Subcutaneous abdominal adipose tissue (tissue), 5 donors: ENCODE data around the gene PXT1.

Experiments used
- H3K27ac ChIP-seq: one replicate; pipeline ENCODE4 v1.7.0; 2013; ENCODE audit warnings: low read depth, mild to moderate bottlenecking, inconsistent platforms, low read length, moderate library complexity
- H3K27me3 ChIP-seq, 5 donors: one replicate each; pipeline ENCODE4 v1.7.0; 2013; ENCODE audit warnings: low read length in 5 of 5, inconsistent platforms in 1 of 5; ENCODE audit not compliant: control insufficient read depth in 5 of 5, insufficient read depth in 4 of 5
- H3K36me3 ChIP-seq, 5 donors: one replicate each; pipeline ENCODE4 v1.7.0; 2013; ENCODE audit warnings: low read length in 5 of 5; ENCODE audit not compliant: control insufficient read depth in 5 of 5, insufficient read depth in 5 of 5
- H3K4me1 ChIP-seq, 5 donors: one replicate each; pipeline ENCODE4 v1.7.0; 2013; ENCODE audit warnings: low read length in 5 of 5, mild to moderate bottlenecking in 3 of 5, moderate library complexity in 1 of 5; ENCODE audit not compliant: control insufficient read depth in 5 of 5, insufficient read depth in 5 of 5
- H3K4me3 ChIP-seq, 5 donors: one replicate each; pipeline ENCODE4 v1.7.0; 2013; ENCODE audit warnings: low read length in 5 of 5, low read depth in 1 of 5
- H3K9ac ChIP-seq, 5 donors: one replicate each; pipeline ENCODE4 v1.7.0; 2013; ENCODE audit warnings: low read length in 5 of 5, mild to moderate bottlenecking in 4 of 5, moderate library complexity in 3 of 5
- H3K9me3 ChIP-seq, 5 donors: one replicate each; pipeline ENCODE4 v1.7.0; 2013; ENCODE audit warnings: low read length in 5 of 5; ENCODE audit not compliant: control insufficient read depth in 5 of 5
- donor health status: healthy.
- donor health status: healthy.
- donor health status: healthy.
- donor health status: healthy.
- donor health status: healthy.

The PXT1 gene

GRCh38 chr6:36382976-36383375, 59.7 kb downstream of the PXT1 start:
- Histone ChIP-seq H3K27ac (no peak overlapping the region), H3K27me3 (peaks cover 0 to 9% (median 0%) of the 10 kb centered on the region in 5 donors), H3K9me3 (no peaks in the 10 kb centered on the region)

GRCh38 chr6:36381502-36382389, 60.9 kb downstream of the PXT1 start:
- no peaks in the 10 kb centered on the region for H3K9me3 ChIP-seq
- H3K4me3 ChIP-seq: no peak overlapping the region
- peaks cover 0 to 10% (median 7%) of the 10 kb centered on the region in 5 donors for H3K4me1 ChIP-seq
- H3K27ac ChIP-seq: no peak overlapping the region
- H3K36me3 ChIP-seq: no peaks in the 10 kb centered on the region
- H3K9ac ChIP-seq: no peak overlapping the region
- peaks cover 0 to 6% (median 0%) of the 10 kb centered on the region in 5 donors for H3K27me3 ChIP-seq

More at GRCh38 chr6:36382976-36383375, 59.7 kb downstream of the PXT1 start:
- no peak overlapping the region for H3K9ac ChIP-seq
- H3K4me3 ChIP-seq: no peak overlapping the region
- peaks cover 0 to 23% (median 20%) of the 10 kb centered on the region in 5 donors for H3K4me1 ChIP-seq
- no peaks in the 10 kb centered on the region for H3K36me3 ChIP-seq

- Histone ChIP-seq H3K9me3 (no peaks in the 10 kb centered on the region), H3K27ac (no peak overlapping the region), H3K36me3 (no peaks in the 10 kb centered on the region), H3K4me3 (no peak overlapping the region), H3K4me1 (peaks cover 0 to 5% (median 4%) of the 10 kb centered on the region in 5 donors), H3K27me3 (peaks cover 0 to 3% (median 0%) of the 10 kb centered on the region in 5 donors), H3K9ac (no peak overlapping the region)
Observed at GRCh38 chr6:36380166-36380565, 62.5 kb downstream of the PXT1 start.

GRCh38 chr6:36378936-36379335, 63.7 kb downstream of the PXT1 start:
- peaks cover 0 to under 1% (median 0%) of the 10 kb centered on the region in 5 donors for H3K27me3 ChIP-seq
- peaks cover 0 to 9% (median 7%) of the 10 kb centered on the region in 5 donors for H3K4me1 ChIP-seq
- H3K9me3 ChIP-seq: no peaks in the 10 kb centered on the region
- H3K27ac ChIP-seq: no peak overlapping the region
- H3K36me3 ChIP-seq: no peaks in the 10 kb centered on the region
- no peak overlapping the region for H3K9ac ChIP-seq
- no peak overlapping the region for H3K4me3 ChIP-seq

GRCh38 chr6:36378243-36378920, 64.3 kb downstream of the PXT1 start:
- Histone ChIP-seq H3K4me3 (no peak overlapping the region), H3K36me3 (no peaks in the 10 kb centered on the region), H3K9ac (no peak overlapping the region), H3K4me1 (peaks cover 0 to 11% (median 7%) of the 10 kb centered on the region in 5 donors), H3K27ac (no peak overlapping the region), H3K9me3 (no peaks in the 10 kb centered on the region), H3K27me3 (no peaks in the 10 kb centered on the region)

- no peak overlapping the region for H3K4me3 ChIP-seq
- no peaks in the 10 kb centered on the region for H3K9me3 ChIP-seq
- no peaks in the 10 kb centered on the region for H3K36me3 ChIP-seq
- peaks cover 0 to 11% (median 7%) of the 10 kb centered on the region in 5 donors for H3K4me1 ChIP-seq
- H3K27ac ChIP-seq: no peak overlapping the region
- H3K9ac ChIP-seq: no peak overlapping the region
- peaks cover 0 to 3% (median 0%) of the 10 kb centered on the region in 5 donors for H3K27me3 ChIP-seq
Observed at GRCh38 chr6:36377594-36377993, 65.1 kb downstream of the PXT1 start.

- H3K9ac ChIP-seq: no peak overlapping the region
- H3K4me1 ChIP-seq: peaks cover 0 to 11% (median 7%) of the 10 kb centered on the region in 5 donors
- no peak overlapping the region for H3K4me3 ChIP-seq
- H3K9me3 ChIP-seq: no peaks in the 10 kb centered on the region
- H3K27me3 ChIP-seq: peaks cover 0 to 3% (median 0%) of the 10 kb centered on the region in 5 donors
- H3K27ac ChIP-seq: no peak overlapping the region
- H3K36me3 ChIP-seq: no peaks in the 10 kb centered on the region
Observed at GRCh38 chr6:36376742-36377141, 65.9 kb downstream of the PXT1 start.

GRCh38 chr6:36376183-36376582, 66.5 kb downstream of the PXT1 start:
- H3K9ac ChIP-seq: no peak overlapping the region
- H3K4me3 ChIP-seq: no peak overlapping the region
- H3K27ac ChIP-seq: no peak overlapping the region
- no peaks in the 10 kb centered on the region for H3K36me3 ChIP-seq
- peaks cover 0 to 11% (median 7%) of the 10 kb centered on the region in 5 donors for H3K4me1 ChIP-seq
- no peaks in the 10 kb centered on the region for H3K9me3 ChIP-seq
- peaks cover 0 to 3% (median 0%) of the 10 kb centered on the region in 5 donors for H3K27me3 ChIP-seq

GRCh38 chr6:36375644-36376155, 67.0 kb downstream of the PXT1 start:
- Histone ChIP-seq H3K27me3 (peaks cover 0 to 3% (median 0%) of the 10 kb centered on the region in 5 donors), H3K36me3 (no peaks in the 10 kb centered on the region), H3K27ac (no peak overlapping the region), H3K9me3 (no peaks in the 10 kb centered on the region), H3K4me1 (peaks cover 0 to 11% (median 7%) of the 10 kb centered on the region in 5 donors), H3K4me3 (no peak overlapping the region), H3K9ac (no peak overlapping the region)

GRCh38 chr6:36374972-36375371, 67.7 kb downstream of the PXT1 start:
- no peak overlapping the region for H3K4me3 ChIP-seq
- no peaks in the 10 kb centered on the region for H3K36me3 ChIP-seq
- no peaks in the 10 kb centered on the region for H3K9me3 ChIP-seq
- H3K27ac ChIP-seq: no peak overlapping the region
- peaks cover 0 to 3% (median 0%) of the 10 kb centered on the region in 5 donors for H3K27me3 ChIP-seq
- H3K4me1 ChIP-seq: peaks cover 0 to 11% (median 7%) of the 10 kb centered on the region in 5 donors
- peak overlapping the region in 1 of 5 donors; percentile 15 for H3K9ac ChIP-seq
